HFFc6 (cell line): ENCODE data around the gene IL11RA. TPM values are rescaled to one million over a fixed set of nuclear protein-coding genes. Genes with fewer than 3 reads are reported as not detected.

Source experiments
- DNase-seq: peaks from one replicate; pipeline ENCODE4 v3.0.0-alpha.2; 2018
- H3K27ac Mint-ChIP-seq: 2 replicates; pipeline ENCODE4 v1.8.0; 2020; ENCODE audit warnings: mild to moderate bottlenecking, mixed read lengths
- H3K27me3 Mint-ChIP-seq: 2 replicates; pipeline ENCODE4 v1.8.0; 2021; ENCODE audit warnings: mild to moderate bottlenecking, moderate library complexity, mixed read lengths; ENCODE audit not compliant: insufficient read depth
- H3K36me3 Mint-ChIP-seq: 2 replicates; pipeline ENCODE4 v1.8.0; 2021; ENCODE audit warnings: low read depth, mixed read lengths
- H3K4me1 Mint-ChIP-seq: 2 replicates; pipeline ENCODE4 v1.8.0; 2020; ENCODE audit warnings: low read depth, mixed read lengths
- H3K4me3 Mint-ChIP-seq: 2 replicates; pipeline ENCODE4 v1.8.0; 2020; ENCODE audit warnings: mild to moderate bottlenecking, moderate library complexity, mixed read lengths
- H3K9me3 Mint-ChIP-seq: 2 replicates; pipeline ENCODE4 v1.8.0; 2020; ENCODE audit warnings: mild to moderate bottlenecking, mixed read lengths
- CTCF ChIP-seq: fragments of 200-600 bp; sonication (generic); IDR thresholded peaks from 2 replicates; pipeline ENCODE4 v1.5.0; 2021; ENCODE audit warnings: antibody characterized with exemption, mild to moderate bottlenecking
- total RNA-seq, 6 experiments: library from RNA; stranded (reverse); fragmentation: NEBNext Ultra II Directional; extraction: Animal tissue kit (Norgen Biotek cat#: 25700); gene quantifications; 2 replicates in 1 of 6; 3 replicates in 5 of 6; pipeline ENCODE4 v1.2.3, GENCODE V29; 2021

Gene IL11RA
- total RNA-seq, 6 experiments from 2014 or later = 20.9 to 26.3 (median 23.6) TPM

DNA sequence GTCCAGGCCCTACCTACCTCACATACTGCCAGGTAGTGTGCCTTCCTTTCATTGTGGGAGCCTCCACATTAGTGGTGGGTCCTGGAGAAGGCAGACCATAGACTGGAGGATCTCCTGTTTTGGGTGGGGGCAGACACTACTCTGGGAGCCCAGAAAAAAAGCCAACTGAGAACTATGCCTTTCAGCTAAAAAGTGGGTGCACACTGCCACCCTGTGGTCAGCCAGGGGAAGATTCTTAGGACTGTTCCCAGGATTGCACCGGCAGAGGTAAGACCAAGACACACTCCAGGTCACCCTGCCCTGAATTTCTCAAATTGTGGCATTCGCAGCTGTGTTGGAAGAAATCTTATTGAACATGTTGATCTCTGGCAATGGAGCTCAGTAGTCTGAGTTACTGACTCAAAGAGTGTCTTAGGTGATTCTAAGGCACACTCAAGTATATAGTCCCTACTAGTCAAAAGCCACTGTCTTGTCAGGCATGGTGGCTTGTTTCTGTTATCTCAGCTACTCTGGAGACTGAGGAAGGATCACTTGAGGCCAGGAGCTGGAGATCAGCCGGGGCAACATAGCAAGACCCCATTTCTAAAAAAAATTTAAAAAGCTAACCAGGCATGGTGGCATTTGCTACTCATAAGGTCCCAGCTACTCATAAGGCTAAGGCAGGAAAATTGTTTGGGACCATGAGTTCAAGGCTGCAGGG lies 18.0 kb upstream of the IL11RA start:
- DNase-seq = peak; percentile 62
- H3K4me3 Mint-ChIP-seq = no peak overlapping the region

DNA sequence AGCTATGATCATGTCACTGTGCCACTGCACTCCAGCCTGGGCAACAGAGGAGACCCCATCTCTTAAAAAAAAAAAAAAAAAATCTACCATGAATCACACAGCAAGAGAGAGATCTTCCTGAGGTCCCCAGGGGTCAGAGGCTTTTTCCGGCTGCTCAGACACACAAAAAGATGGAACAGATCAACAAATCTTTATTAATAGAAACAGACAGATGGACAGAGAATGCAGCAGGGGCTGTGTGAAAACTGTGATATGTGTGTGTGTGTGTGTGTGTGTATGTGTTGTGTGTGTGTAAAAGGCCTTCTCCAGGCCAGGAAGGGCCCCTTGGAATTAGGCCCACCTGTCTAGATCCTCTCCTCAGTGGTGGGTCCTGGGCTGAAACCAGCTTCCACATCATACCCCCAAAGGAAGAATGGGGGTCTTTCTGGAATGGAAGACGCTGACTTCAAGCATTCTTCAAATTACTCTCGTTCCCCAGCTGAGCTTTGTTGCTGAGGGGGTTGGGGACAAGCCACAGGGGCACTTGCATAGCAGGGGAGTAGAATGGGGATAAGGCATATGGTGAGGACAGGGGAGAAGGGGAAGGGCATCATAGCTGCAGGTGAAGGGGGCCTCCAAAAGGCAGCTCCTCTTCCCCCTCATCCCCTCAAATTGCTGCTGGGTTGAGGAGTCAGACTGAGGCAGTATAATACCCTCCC lies 17.3 kb upstream of the IL11RA start:
- peaks cover 36% of the 10 kb centered on the region for H3K4me1 Mint-ChIP-seq
- H3K27ac Mint-ChIP-seq = no peak overlapping the region
- H3K36me3 Mint-ChIP-seq = peaks cover 11% of the 10 kb centered on the region; the same call in 1 of the 2 replicates
- TF ChIP-seq CTCF = no peak
- peaks cover 16% of the 10 kb centered on the region for H3K27me3 Mint-ChIP-seq
- H3K4me3 Mint-ChIP-seq = no peak overlapping the region
- DNase-seq = no peak
- no peaks in the 10 kb centered on the region for H3K9me3 Mint-ChIP-seq

More for the DNA sequence above, 18.0 kb upstream of the IL11RA start:
- Mint-ChIP-seq H3K27me3 (peaks cover 21% of the 10 kb centered on the region), H3K4me1 (peaks cover 35% of the 10 kb centered on the region), H3K27ac (no peak overlapping the region), H3K36me3 (peaks cover 11% of the 10 kb centered on the region; the same call in 1 of the 2 replicates), H3K9me3 (no peaks in the 10 kb centered on the region)
- peak; percentile 96 for TF ChIP-seq CTCF

GRCh38 chr9:34635556-34635955 lies 16.4 kb upstream of the IL11RA start:
- Mint-ChIP-seq H3K27me3 (peaks cover 9% of the 10 kb centered on the region), H3K4me3 (peak overlapping the region; percentile 74), H3K4me1 (peaks cover 32% of the 10 kb centered on the region)

GRCh38 chr9:34636791-34637355 lies 15.1 kb upstream of the IL11RA start:
- TF ChIP-seq CTCF = no peak
- Mint-ChIP-seq H3K4me3 (peak overlapping the region; percentile 96), H3K36me3 (peaks cover 11% of the 10 kb centered on the region; the same call in 1 of the 2 replicates), H3K27me3 (peaks cover 2% of the 10 kb centered on the region; the same call in 1 of the 2 replicates), H3K9me3 (no peaks in the 10 kb centered on the region), H3K27ac (peak overlapping the region; percentile 68), H3K4me1 (peaks cover 35% of the 10 kb centered on the region)
- DNase-seq = no peak

More at GRCh38 chr9:34635556-34635955, 16.4 kb upstream of the IL11RA start:
- H3K27ac Mint-ChIP-seq = no peak overlapping the region
- H3K9me3 Mint-ChIP-seq = no peaks in the 10 kb centered on the region
- peaks cover 11% of the 10 kb centered on the region; the same call in 1 of the 2 replicates for H3K36me3 Mint-ChIP-seq
- DNase-seq = no peak
- TF ChIP-seq CTCF = no peak

- TF ChIP-seq CTCF = no peak
- Mint-ChIP-seq H3K4me3 (peak within 1 kb of the TSS; percentile 96), H3K9me3 (no peaks in the 10 kb centered on the region), H3K27ac (peak within 1 kb of the TSS; percentile 68), H3K36me3 (peaks cover 11% of the 10 kb centered on the region; the same call in 1 of the 2 replicates), H3K4me1 (peaks cover 35% of the 10 kb centered on the region), H3K27me3 (peaks cover 2% of the 10 kb centered on the region; the same call in 1 of the 2 replicates)
- DNase-seq = peak; percentile 87
These were observed 14.4 kb upstream of the IL11RA start, which contains the start of gene SIGMAR1 for GRCh38 chr9:34637356-34638137. TSS of gene SIGMAR1 (minus strand) at chr9:34637787. CDS start at chr9:34637697, 90 bp downstream.
